HepG2 (cell line): ENCODE measurements around the gene LYZL1. TPM values are rescaled to one million over a fixed set of nuclear protein-coding genes. Genes with fewer than 3 reads are reported as not detected.

Experiments used
- ATAC-seq: fragments of 200-7000 bp; cut with Tn5 transposase; 3 replicates; pipeline ENCODE4 v1.9.1; 2020; ENCODE audit warnings: mild to moderate bottlenecking, moderate library complexity
- BruUV-seq: library from RNA; stranded (reverse); fragments of 400-500 nt; replicated peaks from 2 replicates; lab custom pipeline; 2021; lab: Mats Ljungman, UMichigan
- CTCF ChIA-PET: fragments of 300-600 bp; formaldehyde crosslinking; extraction: SDS; loops from one replicate; lab custom pipeline; 2021; ENCODE audit warnings: low total read pairs, inconsistent platforms, low intra/inter-chr PET ratio; lab: Yijun Ruan, JAX
- POLR2A ChIA-PET: fragments of 350-600 bp; sonication (Branson Sonifier 250); formaldehyde crosslinking; loops from one replicate; lab custom pipeline; 2020; ENCODE audit warnings: antibody characterized with exemption, inconsistent platforms; lab: Yijun Ruan, JAX
- DNase-seq: peaks from one replicate; pipeline ENCODE4 v3.0.0-alpha.2; 2015; ENCODE audit warnings: low spot score
- FAIRE-seq: peaks from 3 replicates; lab custom pipeline; 2011; peaks lifted over from hg19 to GRCh38; lab: Jason Lieb, UNC
- H2AFZ ChIP-seq: one replicate; pipeline ENCODE4 v1.6.1; 2011; ENCODE audit warnings: low read length, inconsistent platforms
- H3K27ac ChIP-seq: fragments of 300-600 bp; 3 replicates; pipeline ENCODE4 v1.8.0; 2011; ENCODE audit warnings: mixed run types, mild to moderate bottlenecking, mixed read lengths, low read length, inconsistent platforms; ENCODE audit not compliant: insufficient read depth; ENCODE audit errors: extremely low read length
- H3K27me3 ChIP-seq, 2 experiments: fragments of 200-600 bp in 1 of 2; 2 replicates in 1 of 2; 3 replicates in 1 of 2; pipeline versions ENCODE4 v1.6.0 to v1.8.0; 2011; ENCODE audit warnings: low read length in 2 of 2, mild to moderate bottlenecking in 2 of 2, moderate library complexity in 2 of 2, inconsistent platforms in 1 of 2; ENCODE audit not compliant: insufficient read depth in 2 of 2, control insufficient read depth in 1 of 2
- H3K36me3 ChIP-seq, 2 experiments: fragments of 200-600 bp in 1 of 2; replicated peaks in 1 of 2; 2 replicates in 1 of 2; 3 replicates in 1 of 2; pipeline versions ENCODE4 v1.5.1 to v1.8.0; 2011; ENCODE audit warnings: low read length in 2 of 2, inconsistent platforms in 1 of 2; ENCODE audit not compliant: insufficient read depth in 2 of 2, control insufficient read depth in 1 of 2
- H3K4me1 ChIP-seq: 2 replicates; pipeline ENCODE4 v1.5.1; 2012; ENCODE audit warnings: low read length, inconsistent platforms; ENCODE audit not compliant: insufficient read depth
- H3K4me2 ChIP-seq: 2 replicates; pipeline ENCODE4 v1.6.0; 2011; ENCODE audit warnings: low read depth, low read length, inconsistent platforms
- H3K4me3 ChIP-seq, 3 experiments: fragments of 200-600 bp in 1 of 3; sonication (generic), shearing (Covaris generic) in 1 of 3; replicated peaks in 1 of 3; 2 replicates each; pipeline ENCODE4 v1.5.1; 2011 to 2016; ENCODE audit warnings: low read length in 3 of 3, inconsistent platforms in 2 of 3, low read depth in 2 of 3, mild to moderate bottlenecking in 2 of 3, control low read depth in 1 of 3, mixed read lengths in 1 of 3; ENCODE audit not compliant: insufficient read depth in 1 of 3
- H3K79me2 ChIP-seq: one replicate; pipeline ENCODE4 v1.6.1; 2011; ENCODE audit warnings: low read length, inconsistent platforms; ENCODE audit not compliant: insufficient read depth
- H3K9ac ChIP-seq: 2 replicates; pipeline ENCODE4 v1.6.0; 2011; ENCODE audit warnings: mild to moderate bottlenecking, low read depth, low read length, inconsistent platforms; ENCODE audit not compliant: insufficient read depth
- H3K9me3 ChIP-seq: 2 replicates; pipeline ENCODE4 v1.5.1; 2012; ENCODE audit warnings: mild to moderate bottlenecking, low read length
- H4K20me1 ChIP-seq: 2 replicates; pipeline ENCODE4 v1.6.0; 2011; ENCODE audit warnings: inconsistent platforms, mild to moderate bottlenecking, low read length, moderate library complexity; ENCODE audit not compliant: insufficient read depth
- CENPT ChIP-seq: sonication (generic); formaldehyde crosslinking; IDR thresholded peaks from 2 replicates; pipeline ENCODE4 v1.8.0; 2022; ENCODE audit warnings: low read depth, mild to moderate bottlenecking, moderate library complexity, missing genetic modification reagents
- FOXA3 ChIP-seq: IDR thresholded peaks from 2 replicates; pipeline ENCODE4 v1.6.1; 2016; ENCODE audit warnings: missing genetic modification reagents, missing compliant biosample characterization
- HMGA1 ChIP-seq: sonication (generic); formaldehyde crosslinking; conservative IDR thresholded peaks from 2 replicates; pipeline ENCODE4 v1.4.0; 2020; ENCODE audit warnings: missing genetic modification reagents
- NFATC3 ChIP-seq: sonication (generic); formaldehyde crosslinking; IDR thresholded peaks from 2 replicates; pipeline ENCODE4 v1.5.1; 2020; ENCODE audit warnings: mild to moderate bottlenecking, missing genetic modification reagents
- ZC3H13 ChIP-seq: sonication (generic); formaldehyde crosslinking; IDR thresholded peaks from 2 replicates; pipeline ENCODE4 v1.8.1; 2023; ENCODE audit warnings: mild to moderate bottlenecking, missing genetic modification reagents, moderate library complexity
- ZIK1 ChIP-seq: sonication (generic); formaldehyde crosslinking; IDR thresholded peaks from 2 replicates; pipeline ENCODE4 v1.5.0; 2020; ENCODE audit warnings: mild to moderate bottlenecking, low read depth, missing genetic modification reagents, borderline replicate concordance
- ZMYM2 ChIP-seq: sonication (generic); formaldehyde crosslinking; IDR thresholded peaks from 2 replicates; pipeline ENCODE4 v1.8.0; 2022; ENCODE audit warnings: mild to moderate bottlenecking, missing genetic modification reagents
- ZNF557 ChIP-seq: sonication (generic); formaldehyde crosslinking; IDR thresholded peaks from 2 replicates; pipeline ENCODE4 v1.4.0; 2020; ENCODE audit warnings: missing genetic modification reagents
- WGBS: methylation state at CpG from one replicate; pipeline ENCODE4 v1.1.6; 2017; ENCODE audit warnings: low lambda C conversion rate; 5-methylcytosine and 5-hydroxymethylcytosine counted together
- in situ Hi-C: cut with HindIII; loops from 2 replicates; pipeline ENCODE4 v1.10.0; 2017; ENCODE audit warnings: low pct_unique_long_range_greater_than_20kb; ENCODE audit not compliant: extremely low pct_ligation_motif_present
- intact Hi-C: fragments of 100-400 bp; cut with micrococcal nuclease; formaldehyde crosslinking; loops from one replicate; pipeline ENCODE4 v1.10.0; 2022; ENCODE audit not compliant: unreplicated experiment
- polyA plus RNA-seq, 8 experiments: library from polyadenylated mRNA; depleted of rRNA in 3 of 8; stranded (reverse) in 7 of 8; unstranded in 1 of 8; fragments of >200 nt; fragmentation: Illumina TruSeq in 4 of 8; extraction: Trizol in 4 of 8; gene quantifications; 2 replicates each; pipeline versions ENCODE4 v1.2.1 to v1.2.3, GENCODE V29; 2011 to 2016; ENCODE audit warnings: low read depth in 4 of 8, missing spikeins in 1 of 8, mixed read lengths in 1 of 8; ENCODE audit not compliant: insufficient read depth in 1 of 8
- total RNA-seq, 5 experiments: library from RNA; depleted of rRNA; stranded (reverse); fragments of >200 nt; fragmentation: Illumina TruSeq; extraction: Trizol; gene quantifications; 2 replicates each; pipeline ENCODE4 v1.2.3, GENCODE V29; 2016; ENCODE audit warnings: low read depth in 1 of 5
- TF ChIP-seq, protein P1 (sequence below): sonication (generic); formaldehyde crosslinking; IDR thresholded peaks from 2 replicates; pipeline ENCODE4 v1.5.0; 2020; ENCODE audit warnings: mild to moderate bottlenecking, missing genetic modification reagents, borderline replicate concordance
- TF ChIP-seq, protein P2 (sequence below): sonication (generic); formaldehyde crosslinking; IDR thresholded peaks from 2 replicates; pipeline ENCODE4 v1.4.0; 2020; ENCODE audit warnings: mild to moderate bottlenecking, missing genetic modification reagents
- TF ChIP-seq, protein P3 (sequence below): IDR thresholded peaks from 2 replicates; pipeline ENCODE4 v1.6.1; 2016; ENCODE audit warnings: missing biosample characterization, missing genetic modification reagents, low read depth

Gene LYZL1
- total and polyA plus RNA-seq, 2 of the 13 experiments (the other 11 are each of a cell fraction or from before 2014, with no cell fraction given): not detected

DNA sequence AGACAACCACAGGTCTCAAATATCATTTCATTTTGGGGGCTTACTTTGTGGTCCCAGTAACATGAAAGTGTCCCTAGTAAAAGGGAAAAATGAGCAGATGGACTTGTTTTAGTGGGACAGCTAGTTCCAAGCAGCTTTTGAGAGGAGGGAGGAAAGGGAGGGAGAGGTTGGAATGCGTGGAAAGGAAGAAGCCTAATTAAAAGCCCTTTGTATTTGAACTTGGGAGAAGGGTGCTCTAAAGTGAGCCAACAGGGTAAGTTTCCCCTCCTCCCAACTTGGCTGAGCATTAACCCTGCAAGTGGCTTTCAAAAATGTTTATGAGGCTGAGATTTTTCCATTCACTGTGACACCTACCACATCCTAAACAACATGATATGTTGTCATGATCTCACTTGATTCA lies 38.8 kb upstream of the LYZL1 start:
- H2AFZ ChIP-seq: no peak overlapping the region
- FAIRE-seq (no peak), DNase-seq (no peak), ATAC-seq (no peak)
- ChIA-PET CTCF (no interaction called here), POLR2A (no interaction called here)
- intact Hi-C loops: no loop called here
- no peak overlapping the region for H3K9ac ChIP-seq
- H3K9me3 ChIP-seq: no peaks in the 10 kb centered on the region
- WGBS: 22% methylated on average over 1 of the region's 1 CpG
- peaks cover 0 to 4% of the 10 kb centered on the region in 2 experiments; a peak in 1 of 5 replicates for H3K27me3 ChIP-seq
- H3K79me2 ChIP-seq: no peaks in the 10 kb centered on the region
- H3K4me2 ChIP-seq: no peak overlapping the region
- TF ChIP-seq, protein P1, sequence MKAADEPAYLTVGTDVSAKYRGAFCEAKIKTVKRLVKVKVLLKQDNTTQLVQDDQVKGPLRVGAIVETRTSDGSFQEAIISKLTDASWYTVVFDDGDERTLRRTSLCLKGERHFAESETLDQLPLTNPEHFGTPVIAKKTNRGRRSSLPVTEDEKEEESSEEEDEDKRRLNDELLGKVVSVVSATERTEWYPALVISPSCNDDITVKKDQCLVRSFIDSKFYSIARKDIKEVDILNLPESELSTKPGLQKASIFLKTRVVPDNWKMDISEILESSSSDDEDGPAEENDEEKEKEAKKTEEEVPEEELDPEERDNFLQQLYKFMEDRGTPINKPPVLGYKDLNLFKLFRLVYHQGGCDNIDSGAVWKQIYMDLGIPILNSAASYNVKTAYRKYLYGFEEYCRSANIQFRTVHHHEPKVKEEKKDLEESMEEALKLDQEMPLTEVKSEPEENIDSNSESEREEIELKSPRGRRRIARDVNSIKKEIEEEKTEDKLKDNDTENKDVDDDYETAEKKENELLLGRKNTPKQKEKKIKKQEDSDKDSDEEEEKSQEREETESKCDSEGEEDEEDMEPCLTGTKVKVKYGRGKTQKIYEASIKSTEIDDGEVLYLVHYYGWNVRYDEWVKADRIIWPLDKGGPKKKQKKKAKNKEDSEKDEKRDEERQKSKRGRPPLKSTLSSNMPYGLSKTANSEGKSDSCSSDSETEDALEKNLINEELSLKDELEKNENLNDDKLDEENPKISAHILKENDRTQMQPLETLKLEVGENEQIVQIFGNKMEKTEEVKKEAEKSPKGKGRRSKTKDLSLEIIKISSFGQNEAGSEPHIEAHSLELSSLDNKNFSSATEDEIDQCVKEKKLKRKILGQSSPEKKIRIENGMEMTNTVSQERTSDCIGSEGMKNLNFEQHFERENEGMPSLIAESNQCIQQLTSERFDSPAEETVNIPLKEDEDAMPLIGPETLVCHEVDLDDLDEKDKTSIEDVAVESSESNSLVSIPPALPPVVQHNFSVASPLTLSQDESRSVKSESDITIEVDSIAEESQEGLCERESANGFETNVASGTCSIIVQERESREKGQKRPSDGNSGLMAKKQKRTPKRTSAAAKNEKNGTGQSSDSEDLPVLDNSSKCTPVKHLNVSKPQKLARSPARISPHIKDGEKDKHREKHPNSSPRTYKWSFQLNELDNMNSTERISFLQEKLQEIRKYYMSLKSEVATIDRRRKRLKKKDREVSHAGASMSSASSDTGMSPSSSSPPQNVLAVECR (CRISPR knock-in tag): no peak
- TF ChIP-seq HMGA1 (CRISPR knock-in tag): no peak
- no peak for TF ChIP-seq NFATC3 (CRISPR knock-in tag)
- TF ChIP-seq, protein P2, sequence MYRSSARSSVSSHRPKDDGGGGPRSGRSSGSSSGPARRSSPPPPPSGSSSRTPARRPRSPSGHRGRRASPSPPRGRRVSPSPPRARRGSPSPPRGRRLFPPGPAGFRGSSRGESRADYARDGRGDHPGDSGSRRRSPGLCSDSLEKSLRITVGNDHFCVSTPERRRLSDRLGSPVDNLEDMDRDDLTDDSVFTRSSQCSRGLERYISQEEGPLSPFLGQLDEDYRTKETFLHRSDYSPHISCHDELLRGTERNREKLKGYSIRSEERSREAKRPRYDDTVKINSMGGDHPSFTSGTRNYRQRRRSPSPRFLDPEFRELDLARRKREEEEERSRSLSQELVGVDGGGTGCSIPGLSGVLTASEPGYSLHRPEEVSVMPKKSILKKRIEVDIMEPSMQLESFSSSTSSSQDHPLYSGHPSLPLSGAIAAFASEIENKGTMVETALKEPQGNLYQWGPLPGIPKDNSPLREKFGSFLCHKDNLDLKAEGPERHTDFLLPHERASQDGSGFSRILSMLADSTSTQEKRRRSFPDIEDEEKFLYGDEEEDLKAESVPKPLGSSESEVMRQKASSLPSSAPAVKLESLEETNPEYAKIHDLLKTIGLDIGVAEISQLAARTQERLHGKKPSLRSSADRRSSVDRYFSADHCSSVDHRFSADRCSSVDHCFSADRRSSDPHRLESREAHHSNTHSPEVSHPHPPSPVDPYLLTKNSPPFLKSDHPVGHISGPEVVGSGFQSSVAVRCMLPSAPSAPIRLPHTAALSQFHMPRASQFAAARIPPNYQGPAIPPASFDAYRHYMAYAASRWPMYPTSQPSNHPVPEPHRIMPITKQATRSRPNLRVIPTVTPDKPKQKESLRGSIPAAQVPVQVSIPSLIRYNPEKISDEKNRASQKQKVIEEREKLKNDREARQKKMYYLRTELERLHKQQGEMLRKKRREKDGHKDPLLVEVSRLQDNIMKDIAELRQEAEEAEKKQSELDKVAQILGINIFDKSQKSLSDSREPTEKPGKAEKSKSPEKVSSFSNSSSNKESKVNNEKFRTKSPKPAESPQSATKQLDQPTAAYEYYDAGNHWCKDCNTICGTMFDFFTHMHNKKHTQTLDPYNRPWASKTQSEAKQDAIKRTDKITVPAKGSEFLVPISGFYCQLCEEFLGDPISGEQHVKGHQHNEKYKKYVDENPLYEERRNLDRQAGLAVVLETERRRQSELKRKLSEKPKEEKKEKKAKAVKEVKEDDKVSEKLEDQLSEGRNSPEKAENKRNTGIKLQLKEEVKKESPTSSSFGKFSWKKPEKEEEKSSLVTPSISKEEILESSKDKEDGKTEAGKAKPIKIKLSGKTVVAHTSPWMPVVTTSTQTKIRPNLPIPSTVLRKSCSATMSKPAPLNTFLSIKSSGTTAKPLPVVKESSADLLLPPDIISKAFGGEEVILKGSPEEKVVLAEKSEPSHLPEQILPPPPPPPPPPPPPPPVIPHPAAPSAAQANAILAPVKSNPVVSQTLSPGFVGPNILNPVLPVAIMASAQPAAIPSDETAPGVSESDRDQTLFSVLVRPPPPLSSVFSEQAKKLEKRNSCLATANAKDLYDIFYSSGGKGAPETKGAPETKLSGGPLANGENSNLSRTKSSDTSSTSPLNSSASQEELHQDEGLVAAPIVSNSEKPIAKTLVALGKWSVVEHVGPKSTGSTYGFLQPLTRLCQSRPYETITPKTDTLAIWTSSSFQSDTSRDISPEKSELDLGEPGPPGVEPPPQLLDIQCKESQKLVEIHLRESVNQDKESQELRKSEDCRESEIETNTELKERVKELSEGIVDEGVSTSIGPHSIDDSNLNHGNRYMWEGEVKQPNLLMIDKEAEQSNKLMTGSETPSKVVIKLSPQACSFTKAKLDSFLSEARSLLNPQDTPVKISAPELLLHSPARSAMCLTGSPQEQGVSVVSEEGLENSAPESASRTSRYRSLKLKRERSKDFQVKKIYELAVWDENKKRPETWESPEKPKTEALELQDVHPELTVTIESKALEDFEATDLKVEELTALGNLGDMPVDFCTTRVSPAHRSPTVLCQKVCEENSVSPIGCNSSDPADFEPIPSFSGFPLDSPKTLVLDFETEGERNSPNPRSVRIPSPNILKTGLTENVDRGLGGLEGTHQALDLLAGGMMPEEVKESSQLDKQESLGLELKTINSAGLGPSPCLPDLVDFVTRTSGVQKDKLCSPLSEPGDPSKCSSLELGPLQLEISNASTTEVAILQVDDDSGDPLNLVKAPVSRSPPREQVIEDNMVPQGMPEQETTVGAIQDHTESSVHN (CRISPR knock-in tag): no peak
- no peak for TF ChIP-seq CENPT
- no peak for TF ChIP-seq ZIK1 (CRISPR knock-in tag)
- no peak for TF ChIP-seq ZC3H13 (CRISPR knock-in tag)
- no peak for TF ChIP-seq ZNF557
- no peak for TF ChIP-seq FOXA3
- TF ChIP-seq, protein P3, sequence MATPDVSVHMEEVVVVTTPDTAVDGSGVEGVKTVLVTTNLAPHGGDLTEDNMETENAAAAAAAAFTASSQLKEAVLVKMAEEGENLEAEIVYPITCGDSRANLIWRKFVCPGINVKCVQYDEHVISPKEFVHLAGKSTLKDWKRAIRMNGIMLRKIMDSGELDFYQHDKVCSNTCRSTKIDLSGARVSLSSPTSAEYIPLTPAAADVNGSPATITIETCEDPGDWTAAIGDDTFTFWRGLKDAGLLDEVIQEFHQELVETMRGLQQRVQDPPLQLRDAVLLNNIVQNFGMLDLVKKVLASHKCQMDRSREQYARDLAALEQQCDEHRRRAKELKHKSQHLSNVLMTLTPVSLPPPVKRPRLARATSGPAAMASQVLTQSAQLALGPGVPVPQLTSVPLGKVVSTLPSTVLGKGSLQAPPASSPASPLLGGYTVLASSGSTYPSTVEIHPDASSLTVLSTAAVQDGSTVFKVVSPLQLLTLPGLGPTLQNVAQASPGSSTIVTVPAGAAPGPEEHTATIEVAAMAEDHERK: no peak
- TF ChIP-seq ZMYM2 (CRISPR knock-in tag): no peak
- H3K36me3 ChIP-seq: no peaks in the 10 kb centered on the region
- 0 out of 2 replicates have a peak, but pooled peaks cover 8% of the 10 kb centered on the region for H3K4me1 ChIP-seq
- in situ Hi-C loops: no loop called here
- no peak overlapping the region for H3K27ac ChIP-seq
- H3K4me3 ChIP-seq: no peak overlapping the region
- BruUV-seq: no TSS peak
- H4K20me1 ChIP-seq: no peaks in the 10 kb centered on the region
